Bronchial epithelial cell (primary cell): ENCODE measurements around the gene CENPU. TPM values are rescaled to one million over a fixed set of nuclear protein-coding genes. Genes with fewer than 3 reads are reported as not detected.

Source experiments
- DNase-seq: peaks from one replicate; pipeline ENCODE4 v3.0.0-alpha.2; 2010; ENCODE audit warnings: low read depth
- FAIRE-seq: peaks from 2 replicates; lab custom pipeline; 2011; peaks lifted over from hg19 to GRCh38; lab: Jason Lieb, UNC
- H3K27me3 ChIP-seq: 2 replicates; pipeline ENCODE4 v1.5.1; 2011; ENCODE audit warnings: low read length; ENCODE audit not compliant: control insufficient read depth, insufficient read depth
- H3K36me3 ChIP-seq: 2 replicates; pipeline ENCODE4 v1.5.1; 2011; ENCODE audit warnings: low read length; ENCODE audit not compliant: control insufficient read depth, insufficient read depth
- H3K4me3 ChIP-seq: 2 replicates; pipeline ENCODE4 v1.5.1; 2011; ENCODE audit warnings: mild to moderate bottlenecking, low read depth, low read length, control low read depth
- total RNA-seq: library from RNA; depleted of rRNA; stranded (reverse); fragments of >200 nt; gene quantifications from 2 replicates; pipeline ENCODE4 v1.2.1, GENCODE V29; 2014
- TF ChIP-seq, protein P1 (sequence below): IDR thresholded peaks from 2 replicates; pipeline ENCODE4 v1.5.1; 2011; ENCODE audit warnings: mild to moderate bottlenecking, moderate library complexity, low read length, control low read depth, inconsistent platforms; ENCODE audit not compliant: insufficient read depth, severe bottlenecking

CENPU gene
- total RNA-seq, 1 donor from 2014 or later = 2.1 TPM

DNA sequence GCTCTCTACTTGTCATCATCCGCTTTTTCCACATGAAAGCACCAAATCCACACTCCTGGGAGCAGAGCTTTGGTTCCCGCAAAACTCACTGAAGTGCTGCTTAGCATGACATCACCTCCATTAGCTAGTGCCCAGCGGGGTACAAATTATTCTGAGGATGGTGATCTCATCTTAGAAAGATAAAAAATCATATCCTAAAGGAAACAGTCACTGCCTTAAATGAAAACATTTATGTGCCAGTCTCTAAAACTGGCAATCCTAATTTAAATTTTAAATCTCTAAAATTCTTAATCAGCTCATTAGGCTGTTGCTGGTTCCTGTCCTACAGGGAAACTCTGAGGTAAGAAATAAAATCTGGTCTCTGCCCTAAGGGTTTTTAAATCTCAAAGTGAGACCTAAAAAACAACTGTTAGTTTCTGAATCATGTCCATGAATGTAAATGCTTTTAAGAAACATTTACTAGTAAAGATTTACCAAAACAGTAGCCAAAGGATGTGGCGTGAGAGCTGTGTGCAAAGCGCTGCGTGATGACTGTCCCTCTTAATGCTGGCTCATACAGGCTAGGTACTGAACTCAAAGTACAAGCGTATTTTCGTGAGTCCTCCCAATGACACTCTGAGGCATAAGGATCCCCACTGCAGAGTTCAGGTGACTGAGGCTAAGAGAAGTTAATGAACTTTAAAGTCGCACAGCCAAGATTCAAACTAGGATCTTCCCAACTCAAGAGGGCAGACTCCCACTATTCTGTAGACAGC, 89.2 kb downstream of the CENPU start:
- Histone ChIP-seq H3K36me3 (peaks cover 3% of the 10 kb centered on the region), H3K4me3 (no peak overlapping the region), H3K27me3 (no peaks in the 10 kb centered on the region)
- FAIRE-seq = no peak
- TF ChIP-seq, protein P1, sequence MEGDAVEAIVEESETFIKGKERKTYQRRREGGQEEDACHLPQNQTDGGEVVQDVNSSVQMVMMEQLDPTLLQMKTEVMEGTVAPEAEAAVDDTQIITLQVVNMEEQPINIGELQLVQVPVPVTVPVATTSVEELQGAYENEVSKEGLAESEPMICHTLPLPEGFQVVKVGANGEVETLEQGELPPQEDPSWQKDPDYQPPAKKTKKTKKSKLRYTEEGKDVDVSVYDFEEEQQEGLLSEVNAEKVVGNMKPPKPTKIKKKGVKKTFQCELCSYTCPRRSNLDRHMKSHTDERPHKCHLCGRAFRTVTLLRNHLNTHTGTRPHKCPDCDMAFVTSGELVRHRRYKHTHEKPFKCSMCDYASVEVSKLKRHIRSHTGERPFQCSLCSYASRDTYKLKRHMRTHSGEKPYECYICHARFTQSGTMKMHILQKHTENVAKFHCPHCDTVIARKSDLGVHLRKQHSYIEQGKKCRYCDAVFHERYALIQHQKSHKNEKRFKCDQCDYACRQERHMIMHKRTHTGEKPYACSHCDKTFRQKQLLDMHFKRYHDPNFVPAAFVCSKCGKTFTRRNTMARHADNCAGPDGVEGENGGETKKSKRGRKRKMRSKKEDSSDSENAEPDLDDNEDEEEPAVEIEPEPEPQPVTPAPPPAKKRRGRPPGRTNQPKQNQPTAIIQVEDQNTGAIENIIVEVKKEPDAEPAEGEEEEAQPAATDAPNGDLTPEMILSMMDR = no peak
- no peak for DNase-seq

Other genes starting within 250 kb of the CENPU start
- gene CASP3, start 84.6 kb downstream of the CENPU start, total RNA-seq = 23.7 and 37.0 TPM in 2 replicates
- gene PRIMPOL, start 84.4 kb downstream of the CENPU start, total RNA-seq = 6.3 and 8.8 TPM in 2 replicates
- gene ACSL1, start 91.9 kb upstream of the CENPU start, total RNA-seq = 60.3 and 97.9 TPM in 2 replicates